Activated T-cell treated with anti-CD3 and anti-CD28 coated beads, Interleukin-2, amount 50 U/mL, for 72 hours (primary cell): ENCODE measurements around the gene RNF224. TPM values are rescaled to one million over a fixed set of nuclear protein-coding genes. Genes with fewer than 3 reads are reported as not detected.

Experiments used
- ATAC-seq, 2 donors: fragments of 150-1000 bp; cut with Tn5 transposase; replicated peaks in 1 of 2; 2 replicates each; pipeline ENCODE4 v1.10.0; 2021; ENCODE audit warnings: moderate library complexity in 2 of 2, mild to moderate bottlenecking in 1 of 2
- DNase-seq, 2 donors: peaks; one replicate each; pipeline ENCODE4 v3.0.0; 2021 to 2022; ENCODE audit warnings: mixed read lengths in 1 of 2
- H3K27ac Mint-ChIP-seq: one replicate; pipeline ENCODE4 v1.8.0; 2022; ENCODE audit warnings: mild to moderate bottlenecking, moderate library complexity, mixed read lengths
- H3K27me3 Mint-ChIP-seq: one replicate; pipeline ENCODE4 v1.8.0; 2022; ENCODE audit warnings: low read depth, mixed read lengths
- H3K36me3 Mint-ChIP-seq, 2 donors: one replicate each; pipeline ENCODE4 v1.8.0; 2022; ENCODE audit warnings: mixed read lengths in 2 of 2, mild to moderate bottlenecking in 1 of 2; ENCODE audit not compliant: insufficient read depth in 2 of 2
- H3K4me1 Mint-ChIP-seq: one replicate; pipeline ENCODE4 v1.8.0; 2022; ENCODE audit warnings: low read depth, mixed read lengths
- H3K4me3 Mint-ChIP-seq, 2 donors: one replicate each; pipeline ENCODE4 v1.8.0; 2022; ENCODE audit warnings: mild to moderate bottlenecking in 2 of 2, mixed read lengths in 2 of 2, moderate library complexity in 2 of 2
- H3K9me3 Mint-ChIP-seq, 2 donors: one replicate each; pipeline ENCODE4 v1.8.0; 2022; ENCODE audit warnings: mixed read lengths in 2 of 2
- total RNA-seq, 2 donors: library from RNA; stranded (reverse); gene quantifications; one replicate each; pipeline ENCODE4 v1.2.3, GENCODE V29; 2022

RNF224 gene
- total RNA-seq, 2 donors from 2014 or later, result 0.14 TPM; not detected in 1

DNA sequence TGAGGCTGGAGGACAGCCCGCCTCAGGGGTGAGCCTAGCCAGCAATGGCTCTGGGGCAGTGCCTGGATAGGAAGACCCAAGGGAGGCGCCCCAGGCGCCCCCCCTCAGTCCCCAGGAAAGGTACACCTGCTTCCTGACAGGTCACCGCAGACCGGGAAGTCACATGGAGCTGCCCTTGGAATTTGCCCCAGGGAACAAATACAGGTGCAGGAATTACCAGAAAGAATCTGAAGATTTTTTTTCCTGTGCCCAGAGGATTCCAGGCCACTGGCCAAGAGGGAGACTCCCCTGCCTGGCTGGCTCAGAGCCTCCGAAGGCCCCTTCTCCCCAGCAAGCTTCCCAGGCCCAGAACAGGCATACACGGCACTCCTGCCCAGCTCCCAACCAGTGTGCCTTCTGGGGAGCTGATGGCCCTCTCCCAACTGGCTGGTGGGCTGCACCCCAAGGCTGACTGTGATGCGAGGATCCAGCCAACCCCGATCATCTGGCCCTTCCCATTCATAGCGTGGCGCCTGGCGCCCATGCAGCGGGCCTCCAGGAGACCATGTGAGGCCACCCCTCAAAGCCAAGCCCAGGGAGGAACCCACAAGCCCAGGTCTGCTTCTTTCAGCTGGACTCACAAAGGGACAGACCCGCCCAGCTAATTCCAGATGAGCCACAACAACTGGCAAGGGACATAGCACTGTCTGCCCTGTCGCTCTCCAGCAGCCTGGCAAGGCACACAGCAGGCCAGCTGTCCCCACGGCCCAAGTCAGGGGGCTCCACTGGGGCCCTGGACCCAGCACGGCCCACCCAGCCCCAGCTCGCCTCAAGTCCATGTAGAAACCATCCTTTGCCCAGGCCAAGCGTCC, 29.0 kb upstream of the RNF224 start:
- H3K27ac Mint-ChIP-seq, result no peak overlapping the region
- H3K27me3 Mint-ChIP-seq, result no peaks in the 10 kb centered on the region
- H3K4me1 Mint-ChIP-seq, result peaks cover 22% of the 10 kb centered on the region
- ATAC-seq, result no peak
- DNase-seq, result no peak
- H3K36me3 Mint-ChIP-seq, result peaks cover 0 to 1% of the 10 kb centered on the region in 2 donors
- peak overlapping the region; percentile 18 to 36 for H3K4me3 Mint-ChIP-seq
- H3K9me3 Mint-ChIP-seq, result no peaks in the 10 kb centered on the region

DNA sequence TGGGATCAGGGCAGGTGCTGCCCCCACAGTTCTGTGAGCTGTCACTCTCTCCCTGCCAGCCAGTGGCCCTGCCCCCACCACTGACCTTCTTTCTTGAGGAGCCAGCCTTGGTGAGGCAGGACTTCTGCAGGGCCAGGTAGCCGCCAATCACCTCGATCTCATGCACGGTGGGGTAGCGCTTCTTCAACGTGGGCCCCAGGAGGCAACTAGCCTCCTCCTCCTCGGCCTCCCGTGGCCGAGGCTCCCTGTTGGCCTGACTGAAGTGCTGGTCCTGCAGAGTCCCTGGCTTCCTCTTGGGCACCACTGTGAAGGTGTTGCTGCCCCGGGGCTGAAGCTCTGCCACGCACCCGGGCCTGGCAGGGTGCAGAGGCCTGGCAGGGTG, 28.4 kb upstream of the RNF224 start:
- ATAC-seq (no peak), DNase-seq (no peak)
- Mint-ChIP-seq H3K4me3 (peak overlapping the region in 1 of 2 donors; percentile 84), H3K4me1 (peaks cover 27% of the 10 kb centered on the region), H3K9me3 (no peaks in the 10 kb centered on the region), H3K27ac (no peak overlapping the region), H3K27me3 (no peaks in the 10 kb centered on the region), H3K36me3 (peaks cover 0 to 2% of the 10 kb centered on the region in 2 donors)

DNA sequence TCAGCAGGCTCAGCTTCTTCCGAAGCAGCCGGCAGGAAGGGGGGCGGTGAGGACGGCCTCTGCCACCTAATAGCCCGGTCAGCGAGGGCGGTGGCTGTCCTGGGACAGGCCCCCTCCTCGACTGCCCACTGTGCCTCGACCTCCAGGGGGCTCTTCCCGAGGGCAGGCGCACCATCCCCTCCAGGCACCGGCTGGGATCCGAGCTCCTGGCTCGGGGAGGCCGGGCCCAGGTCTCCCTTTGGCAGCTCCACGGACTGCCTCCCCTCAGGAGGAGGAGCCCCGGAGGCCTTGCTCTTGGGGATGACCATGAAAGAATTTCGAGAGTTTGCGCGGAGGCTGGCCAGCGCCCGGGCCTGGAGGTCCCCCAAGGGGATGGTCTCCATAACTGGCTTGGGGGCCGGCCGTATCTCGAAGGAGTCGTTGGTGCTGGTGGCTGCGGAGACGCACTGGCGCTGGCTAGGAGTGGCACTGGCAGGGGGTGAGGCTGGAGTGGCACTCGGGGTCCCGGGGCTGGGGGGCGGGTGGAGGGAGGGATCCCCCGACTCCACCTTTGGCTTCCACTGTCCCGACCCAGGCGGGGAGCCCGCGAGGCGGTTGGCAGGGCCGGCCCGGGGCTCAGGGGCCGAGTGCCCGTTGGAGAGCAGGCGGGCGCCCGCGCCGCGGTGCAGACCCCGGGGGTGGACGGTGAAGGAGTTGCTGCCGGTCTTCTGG, 27.7 kb upstream of the RNF224 start:
- no peak for ATAC-seq
- Mint-ChIP-seq H3K4me3 (peak overlapping the region; percentile 84 to 89), H3K9me3 (no peaks in the 10 kb centered on the region), H3K4me1 (peaks cover 34% of the 10 kb centered on the region), H3K36me3 (peaks cover 0 to 4% of the 10 kb centered on the region in 2 donors), H3K27me3 (no peaks in the 10 kb centered on the region), H3K27ac (no peak overlapping the region)
- no peak for DNase-seq

DNA sequence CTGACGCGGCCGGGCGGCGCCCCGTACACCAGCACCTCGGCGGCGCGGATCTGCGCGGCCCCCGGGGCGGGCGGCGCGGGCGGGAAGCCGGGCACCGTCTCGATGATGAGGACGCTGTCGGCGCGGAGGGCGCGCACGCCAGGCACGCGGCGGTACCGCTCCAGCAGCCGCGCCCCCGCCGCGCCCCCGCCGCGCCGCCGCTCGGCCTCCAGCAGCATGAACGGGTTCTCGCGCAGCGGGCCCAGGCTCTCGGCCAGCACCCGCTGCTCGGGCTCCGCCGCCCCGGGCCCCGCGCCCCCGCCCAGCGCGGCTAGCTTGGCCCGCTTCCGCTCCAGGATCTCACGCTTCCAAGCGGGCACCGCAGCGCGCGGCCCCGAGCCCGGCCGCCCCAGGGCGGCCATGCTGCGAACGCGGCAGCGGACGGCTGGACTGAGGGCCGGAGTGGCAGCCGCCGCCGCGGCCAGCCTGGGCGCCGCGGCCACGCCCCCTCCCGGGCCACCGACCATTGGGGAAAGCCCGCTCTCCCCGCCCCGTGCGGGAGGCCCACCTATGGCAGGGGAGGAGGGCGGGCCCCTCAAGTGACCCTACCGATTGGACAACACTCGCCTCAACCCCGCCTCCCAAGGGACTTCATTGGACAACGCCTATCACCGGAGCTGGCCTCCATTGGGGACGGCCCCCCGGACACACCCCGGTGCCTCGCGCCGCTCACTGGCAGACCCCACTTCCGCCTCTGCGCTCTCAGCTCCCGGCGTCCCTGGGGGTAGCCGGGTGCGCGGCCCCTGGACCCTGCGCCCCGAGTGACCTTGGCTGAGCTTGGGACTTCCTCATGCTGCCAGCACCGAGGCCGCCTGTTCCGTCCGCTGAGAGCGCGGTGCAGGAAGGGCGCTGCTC, 26.7 kb upstream of the RNF224 start, which contains the start of gene TPRN:
Gene TPRN (minus strand): TSS at position 431 of the 894 bp plus-strand sequence. CDS start 30 bp downstream, at position 401.
- Mint-ChIP-seq H3K4me3 (peak within 1 kb of the TSS; percentile 91 to 93), H3K27me3 (no peaks in the 10 kb centered on the region), H3K9me3 (no peaks in the 10 kb centered on the region), H3K4me1 (peaks cover 36% of the 10 kb centered on the region), H3K27ac (peak within 1 kb of the TSS; percentile 28), H3K36me3 (peaks cover 1 to 8% of the 10 kb centered on the region in 2 donors)
- peak; percentile 99 to 100 for DNase-seq
- peak; percentile 94 for ATAC-seq

DNA sequence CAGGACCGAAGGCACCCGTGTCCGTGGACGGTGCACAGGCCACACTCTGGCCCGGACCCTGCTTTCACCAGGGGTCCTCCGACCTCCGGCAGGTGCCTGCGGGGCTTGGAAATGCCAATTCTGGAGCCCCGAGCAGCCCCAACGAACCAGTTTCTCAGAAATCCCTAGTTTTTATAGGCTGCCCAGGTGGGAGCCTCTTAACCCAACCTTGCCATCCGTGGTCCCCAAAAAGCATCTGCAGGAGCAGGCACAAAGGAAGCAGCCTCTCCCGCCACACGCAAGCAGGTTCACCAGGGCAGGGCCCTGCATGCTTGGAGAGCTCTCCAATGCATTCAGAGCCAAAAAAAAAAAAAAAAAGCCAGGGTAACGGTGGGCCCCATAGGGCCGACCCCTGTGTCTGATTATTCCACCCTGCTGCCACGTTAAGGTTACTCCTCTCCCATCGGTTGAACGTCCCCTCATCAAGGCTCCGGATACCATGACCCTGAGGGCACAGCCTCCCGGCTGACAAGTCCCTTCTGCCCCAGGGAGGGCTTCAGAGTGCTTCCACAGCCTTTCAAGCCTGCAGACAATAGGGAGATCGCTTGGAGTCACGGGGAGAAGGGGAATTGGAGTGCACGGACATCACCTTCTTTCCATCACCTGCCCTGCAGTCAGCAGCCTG, 26.0 kb upstream of the RNF224 start:
- no peaks in the 10 kb centered on the region for H3K27me3 Mint-ChIP-seq
- H3K27ac Mint-ChIP-seq, result peak overlapping the region; percentile 28
- no peaks in the 10 kb centered on the region for H3K9me3 Mint-ChIP-seq
- peaks cover 1 to 9% of the 10 kb centered on the region in 2 donors for H3K36me3 Mint-ChIP-seq
- H3K4me3 Mint-ChIP-seq, result peak overlapping the region; percentile 91 to 93
- ATAC-seq, result no peak
- DNase-seq, result no peak
- H3K4me1 Mint-ChIP-seq, result peaks cover 43% of the 10 kb centered on the region

DNA sequence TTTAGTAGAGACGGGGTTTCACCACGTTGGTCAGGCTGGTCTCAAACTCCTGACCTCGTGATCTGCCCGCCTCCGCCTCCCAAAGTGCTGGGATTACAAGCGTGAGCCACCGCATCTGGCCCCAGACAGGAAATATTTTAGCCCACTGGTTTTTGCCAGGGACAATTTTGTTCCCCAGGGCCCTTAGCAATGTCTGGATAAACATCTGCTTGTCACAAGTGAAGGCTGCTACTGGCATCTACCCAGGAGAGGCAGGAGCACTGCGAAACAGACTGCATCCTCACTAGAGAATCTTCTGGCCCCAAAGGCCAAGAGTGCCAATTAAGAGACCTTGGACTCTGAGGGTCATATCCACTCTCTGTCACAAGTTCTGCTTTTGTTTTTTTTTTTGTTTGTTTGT, 24.3 kb upstream of the RNF224 start:
- H3K4me3 Mint-ChIP-seq, result peak overlapping the region in 1 of 2 donors; percentile 10
- H3K4me1 Mint-ChIP-seq, result peaks cover 59% of the 10 kb centered on the region
- ATAC-seq (no peak), DNase-seq (no peak)
- no peaks in the 10 kb centered on the region for H3K27me3 Mint-ChIP-seq
- peaks cover 1 to 20% of the 10 kb centered on the region in 2 donors for H3K36me3 Mint-ChIP-seq
- H3K9me3 Mint-ChIP-seq, result no peaks in the 10 kb centered on the region
- H3K27ac Mint-ChIP-seq, result no peak overlapping the region

DNA sequence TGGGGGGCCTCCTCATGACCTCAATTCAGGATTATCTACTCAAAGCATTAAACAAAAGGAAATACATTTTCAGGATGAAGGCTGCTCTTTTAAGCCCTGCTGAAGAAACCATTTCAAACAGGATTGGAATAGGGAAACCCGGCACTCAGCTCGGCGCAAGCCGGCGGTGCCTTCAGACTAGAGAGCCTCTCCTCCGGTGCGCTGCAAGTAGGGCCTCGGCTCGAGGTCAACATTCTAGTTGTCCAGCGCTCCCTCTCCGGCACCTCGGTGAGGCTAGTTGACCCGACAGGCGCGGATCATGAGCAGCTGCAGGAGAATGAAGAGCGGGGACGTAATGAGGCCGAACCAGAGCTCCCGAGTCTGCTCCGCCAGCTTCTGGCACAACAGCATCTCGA, 22.6 kb upstream of the RNF224 start:
- no peak for DNase-seq
- Mint-ChIP-seq H3K4me3 (peak overlapping the region; percentile 94 to 95), H3K27me3 (no peaks in the 10 kb centered on the region), H3K9me3 (no peaks in the 10 kb centered on the region), H3K27ac (peak overlapping the region; percentile 90), H3K36me3 (peaks cover 1 to 22% of the 10 kb centered on the region in 2 donors), H3K4me1 (peaks cover 54% of the 10 kb centered on the region)
- ATAC-seq, result no peak

DNA sequence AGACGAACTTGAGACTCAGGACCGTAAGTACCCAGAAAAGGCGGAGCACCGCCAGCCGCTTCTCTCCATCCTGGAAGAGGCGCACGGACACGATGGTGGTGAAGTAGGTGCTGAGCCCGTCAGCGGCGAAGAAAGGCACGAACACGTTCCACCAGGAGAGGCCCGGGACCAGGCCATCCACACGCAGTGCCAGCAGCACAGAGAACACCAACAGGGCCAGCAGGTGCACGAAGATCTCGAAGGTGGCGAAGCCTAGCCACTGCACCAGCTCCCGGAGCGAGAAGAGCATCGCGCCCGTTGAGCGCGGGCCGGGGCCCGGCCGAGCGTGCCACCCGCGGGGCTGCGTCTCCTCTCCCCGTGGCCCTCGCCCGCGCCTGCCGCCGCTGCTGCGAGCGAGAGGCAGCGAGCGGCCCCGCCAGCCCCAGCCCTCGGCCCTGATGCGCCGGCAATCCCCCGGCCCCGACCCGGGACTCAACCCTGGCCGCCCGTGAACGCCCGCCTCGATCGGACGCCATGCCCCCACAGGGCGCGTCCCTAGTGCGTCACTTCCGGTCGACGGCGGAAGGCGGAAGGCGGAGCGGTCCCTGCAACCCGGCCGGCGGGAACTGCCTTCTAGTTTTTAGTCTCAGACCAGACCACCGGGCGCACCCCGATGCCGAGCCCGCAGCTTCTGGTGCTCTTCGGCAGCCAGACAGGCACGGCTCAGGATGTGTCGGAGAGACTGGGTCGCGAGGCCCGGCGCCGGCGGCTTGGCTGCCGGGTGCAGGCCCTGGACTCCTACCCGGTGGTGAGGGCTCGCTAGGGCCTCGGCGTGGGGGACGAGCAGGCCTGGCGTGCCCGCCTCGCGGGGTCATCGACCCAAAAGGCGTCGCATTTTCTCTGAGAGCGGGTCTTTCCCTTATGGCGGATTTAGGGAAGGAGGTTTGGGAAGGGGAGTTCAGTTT, 21.9 kb upstream of the RNF224 start, which contains the start of the genes NDOR1 and TMEM203:
Gene NDOR1 (plus strand): TSS at position 575 of the 944 bp plus-strand sequence. CDS start 78 bp downstream, at position 653.
Gene TMEM203 (minus strand): TSS at position 523 of the 944 bp plus-strand sequence. CDS start 234 bp downstream, at position 289.
- ATAC-seq (peak; percentile 66 to 69), DNase-seq (peak; percentile 96 to 97)
- H3K36me3 Mint-ChIP-seq, result peaks cover 1 to 22% of the 10 kb centered on the region in 2 donors
- no peaks in the 10 kb centered on the region for H3K27me3 Mint-ChIP-seq
- peaks cover 54% of the 10 kb centered on the region for H3K4me1 Mint-ChIP-seq
- peak within 1 kb of the TSS; percentile 94 to 95 for H3K4me3 Mint-ChIP-seq
- H3K9me3 Mint-ChIP-seq, result no peaks in the 10 kb centered on the region
- peak within 1 kb of the TSS; percentile 90 for H3K27ac Mint-ChIP-seq

DNA sequence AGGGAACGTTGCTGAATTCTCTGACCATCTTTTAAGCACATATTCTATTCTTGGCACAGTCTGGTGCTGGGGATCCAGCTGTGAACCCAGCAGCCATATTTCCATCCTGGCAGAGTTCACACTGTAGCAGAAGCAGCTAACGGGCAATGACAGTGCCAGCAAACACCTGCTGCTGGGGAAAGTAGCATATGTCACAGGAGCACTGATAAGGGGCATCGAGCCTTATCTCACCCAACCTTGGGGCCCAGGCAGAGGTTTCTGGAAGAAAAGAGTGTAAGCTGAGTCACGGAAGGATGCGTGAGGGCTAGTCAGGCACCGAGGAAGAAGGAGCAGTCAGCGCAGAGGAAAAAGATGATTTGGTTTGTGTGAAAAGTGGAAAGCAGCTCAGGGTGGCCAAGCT, 20.7 kb upstream of the RNF224 start:
- H3K27me3 Mint-ChIP-seq, result no peaks in the 10 kb centered on the region
- ATAC-seq (no peak), DNase-seq (no peak)
- peak overlapping the region; percentile 94 to 95 for H3K4me3 Mint-ChIP-seq
- H3K4me1 Mint-ChIP-seq, result peaks cover 52% of the 10 kb centered on the region
- peak overlapping the region; percentile 63 for H3K27ac Mint-ChIP-seq
- H3K9me3 Mint-ChIP-seq, result no peaks in the 10 kb centered on the region
- peaks cover 1 to 22% of the 10 kb centered on the region in 2 donors for H3K36me3 Mint-ChIP-seq

DNA sequence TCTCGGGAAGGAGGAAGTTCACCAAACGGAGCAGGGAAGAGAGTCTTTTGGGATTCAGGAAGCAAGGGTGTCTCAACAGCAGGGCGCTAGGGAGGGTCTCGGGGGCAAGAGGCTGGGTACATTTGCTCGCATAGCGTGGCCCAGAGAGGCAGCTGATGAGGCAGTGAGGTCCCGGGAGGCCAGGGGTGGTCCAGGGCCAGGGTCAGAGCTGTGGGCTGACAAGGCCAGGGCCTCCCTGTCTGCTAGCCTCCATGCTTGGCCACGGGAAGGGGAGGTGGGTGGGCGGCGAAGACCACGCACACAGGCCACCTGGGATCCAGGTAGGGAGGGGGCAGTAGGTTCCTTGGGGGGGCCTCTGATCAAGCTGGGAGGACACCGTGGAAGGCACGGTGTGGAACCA, 15.8 kb upstream of the RNF224 start:
- Mint-ChIP-seq H3K27ac (peak overlapping the region; percentile 61), H3K27me3 (no peaks in the 10 kb centered on the region), H3K36me3 (peaks cover 0 to 13% of the 10 kb centered on the region in 2 donors), H3K9me3 (no peaks in the 10 kb centered on the region), H3K4me3 (no peak overlapping the region), H3K4me1 (peaks cover 19% of the 10 kb centered on the region)
- DNase-seq (no peak), ATAC-seq (no peak)

DNA sequence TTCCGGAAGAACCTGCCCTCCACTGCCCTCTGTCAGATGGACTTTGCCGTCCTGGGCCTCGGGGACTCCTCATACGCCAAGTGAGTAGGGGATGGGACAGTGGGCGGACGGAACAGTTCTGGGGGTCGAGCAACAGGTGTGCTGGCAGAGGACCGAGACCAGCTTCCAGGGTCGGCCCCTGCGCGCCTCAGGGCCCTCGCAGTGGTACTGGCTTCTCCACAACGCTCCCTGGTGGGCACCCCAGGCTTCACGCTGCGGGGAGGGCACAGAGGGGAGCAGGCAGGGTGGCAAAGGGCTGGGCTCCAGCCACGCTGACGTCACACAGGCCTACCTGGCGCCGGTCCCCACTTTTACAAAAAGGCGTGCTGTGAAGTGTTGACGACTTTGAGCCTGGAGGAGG, 14.8 kb upstream of the RNF224 start:
- H3K27me3 Mint-ChIP-seq, result no peaks in the 10 kb centered on the region
- DNase-seq (no peak), ATAC-seq (no peak)

More for the DNA sequence above, 14.8 kb upstream of the RNF224 start:
- H3K4me3 Mint-ChIP-seq, result no peak overlapping the region
- no peak overlapping the region for H3K27ac Mint-ChIP-seq
- peaks cover 9% of the 10 kb centered on the region for H3K4me1 Mint-ChIP-seq
- H3K9me3 Mint-ChIP-seq, result no peaks in the 10 kb centered on the region
- H3K36me3 Mint-ChIP-seq, result peaks cover 0 to 6% of the 10 kb centered on the region in 2 donors
